K562 (cell line): ENCODE measurements around the gene KLK13.

Experiments used
- KAT7 ChIP-seq: sonication (generic); formaldehyde crosslinking; IDR thresholded peaks from 2 replicates; pipeline ENCODE4 v1.8.0; 2022; ENCODE audit warnings: missing genetic modification reagents, mild to moderate bottlenecking, borderline replicate concordance
- SIN3A ChIP-seq, 2 experiments: fragments of 150-350 bp in 1 of 2; IDR thresholded peaks; 2 replicates each; pipeline ENCODE4 v1.6.1; 2011 to 2016; ENCODE audit warnings: borderline replicate concordance in 2 of 2, low read depth in 2 of 2, low read length in 2 of 2, mild to moderate bottlenecking in 2 of 2, moderate library complexity in 2 of 2; ENCODE audit not compliant: control insufficient read depth in 1 of 2
- TF ChIP-seq, protein P1 (sequence below), 2 experiments: IDR thresholded peaks; 2 replicates each; pipeline ENCODE4 v1.6.1; 2012; ENCODE audit warnings: improper control_type of control experiment in 2 of 2, low read depth in 2 of 2, low read length in 2 of 2, borderline replicate concordance in 1 of 2
- TF ChIP-seq, protein P2 (sequence below), 3 experiments: IDR thresholded peaks in 2 of 3; conservative IDR thresholded peaks in 1 of 3; 2 replicates each; pipeline ENCODE4 v1.5.1; 2011 to 2012; ENCODE audit warnings: low read length in 3 of 3, mild to moderate bottlenecking in 3 of 3, control low read depth in 2 of 3, improper control_type of control experiment in 1 of 3, inconsistent platforms in 1 of 3, low read depth in 1 of 3, mixed read lengths in 1 of 3, moderate library complexity in 1 of 3; ENCODE audit not compliant: insufficient read depth in 2 of 3
- TF ChIP-seq, protein P3 (sequence below): sonication (generic); formaldehyde crosslinking; IDR thresholded peaks from 2 replicates; pipeline ENCODE4 v1.5.0; 2020; ENCODE audit warnings: missing genetic modification reagents

DNA sequence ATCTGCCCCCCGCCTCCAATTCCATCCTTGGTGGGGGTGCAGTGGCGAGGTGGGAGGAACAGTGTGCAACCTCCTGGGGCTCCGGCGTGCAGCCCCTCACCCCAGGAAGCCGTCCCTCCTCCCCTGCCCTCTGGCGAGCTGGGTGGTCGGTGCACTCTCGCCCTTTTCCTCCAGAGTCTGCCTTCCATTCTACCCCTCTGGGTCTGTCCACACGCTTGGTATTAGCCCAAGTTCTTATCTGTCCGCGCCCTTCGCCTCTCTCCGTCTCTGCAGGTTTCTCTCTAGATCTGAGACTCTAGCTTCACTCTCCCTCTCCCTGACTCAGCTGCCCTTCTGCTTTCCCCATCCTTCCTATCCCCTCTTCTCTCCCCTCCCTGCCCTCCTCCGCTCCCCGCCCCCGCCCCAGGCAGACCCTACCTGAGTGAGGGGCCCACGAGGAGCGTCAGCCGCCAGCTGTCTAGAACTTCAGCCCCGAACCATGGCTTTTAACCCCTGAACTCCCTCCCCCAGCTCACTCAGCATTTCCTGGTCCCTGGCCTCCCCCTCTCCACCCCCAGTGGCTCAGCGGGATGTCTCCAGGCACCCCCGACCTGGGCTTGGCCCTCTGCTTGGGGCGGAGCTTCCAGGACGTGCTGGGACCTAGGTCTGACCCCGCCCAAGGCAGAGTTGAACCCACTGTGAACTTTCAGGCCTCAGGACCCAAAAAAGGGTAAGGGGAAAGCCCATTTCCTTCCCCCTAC is 499 bp upstream of the KLK13 start:
- no peak for TF ChIP-seq SIN3A (IDR thresholded peaks at IDR 0.05; ENCODE audit: borderline replicate concordance in 2 of 2, control insufficient read depth in 1 of 2, low read depth in 2 of 2, low read length in 2 of 2)
- TF ChIP-seq, protein P1, sequence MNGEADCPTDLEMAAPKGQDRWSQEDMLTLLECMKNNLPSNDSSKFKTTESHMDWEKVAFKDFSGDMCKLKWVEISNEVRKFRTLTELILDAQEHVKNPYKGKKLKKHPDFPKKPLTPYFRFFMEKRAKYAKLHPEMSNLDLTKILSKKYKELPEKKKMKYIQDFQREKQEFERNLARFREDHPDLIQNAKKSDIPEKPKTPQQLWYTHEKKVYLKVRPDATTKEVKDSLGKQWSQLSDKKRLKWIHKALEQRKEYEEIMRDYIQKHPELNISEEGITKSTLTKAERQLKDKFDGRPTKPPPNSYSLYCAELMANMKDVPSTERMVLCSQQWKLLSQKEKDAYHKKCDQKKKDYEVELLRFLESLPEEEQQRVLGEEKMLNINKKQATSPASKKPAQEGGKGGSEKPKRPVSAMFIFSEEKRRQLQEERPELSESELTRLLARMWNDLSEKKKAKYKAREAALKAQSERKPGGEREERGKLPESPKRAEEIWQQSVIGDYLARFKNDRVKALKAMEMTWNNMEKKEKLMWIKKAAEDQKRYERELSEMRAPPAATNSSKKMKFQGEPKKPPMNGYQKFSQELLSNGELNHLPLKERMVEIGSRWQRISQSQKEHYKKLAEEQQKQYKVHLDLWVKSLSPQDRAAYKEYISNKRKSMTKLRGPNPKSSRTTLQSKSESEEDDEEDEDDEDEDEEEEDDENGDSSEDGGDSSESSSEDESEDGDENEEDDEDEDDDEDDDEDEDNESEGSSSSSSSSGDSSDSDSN (IDR thresholded peaks at IDR 0.05; ENCODE audit: borderline replicate concordance in 1 of 2, low read depth in 2 of 2, low read length in 2 of 2): no peak
- no peak for TF ChIP-seq KAT7 (CRISPR knock-in tag)
- TF ChIP-seq, protein P2, sequence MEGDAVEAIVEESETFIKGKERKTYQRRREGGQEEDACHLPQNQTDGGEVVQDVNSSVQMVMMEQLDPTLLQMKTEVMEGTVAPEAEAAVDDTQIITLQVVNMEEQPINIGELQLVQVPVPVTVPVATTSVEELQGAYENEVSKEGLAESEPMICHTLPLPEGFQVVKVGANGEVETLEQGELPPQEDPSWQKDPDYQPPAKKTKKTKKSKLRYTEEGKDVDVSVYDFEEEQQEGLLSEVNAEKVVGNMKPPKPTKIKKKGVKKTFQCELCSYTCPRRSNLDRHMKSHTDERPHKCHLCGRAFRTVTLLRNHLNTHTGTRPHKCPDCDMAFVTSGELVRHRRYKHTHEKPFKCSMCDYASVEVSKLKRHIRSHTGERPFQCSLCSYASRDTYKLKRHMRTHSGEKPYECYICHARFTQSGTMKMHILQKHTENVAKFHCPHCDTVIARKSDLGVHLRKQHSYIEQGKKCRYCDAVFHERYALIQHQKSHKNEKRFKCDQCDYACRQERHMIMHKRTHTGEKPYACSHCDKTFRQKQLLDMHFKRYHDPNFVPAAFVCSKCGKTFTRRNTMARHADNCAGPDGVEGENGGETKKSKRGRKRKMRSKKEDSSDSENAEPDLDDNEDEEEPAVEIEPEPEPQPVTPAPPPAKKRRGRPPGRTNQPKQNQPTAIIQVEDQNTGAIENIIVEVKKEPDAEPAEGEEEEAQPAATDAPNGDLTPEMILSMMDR (IDR thresholded peaks at IDR 0.05 in 2 of 3, conservative IDR thresholded peaks at IDR 0.05 in 1 of 3; ENCODE audit: insufficient read depth in 2 of 3, low read depth in 1 of 3, low read length in 3 of 3): no peak
- TF ChIP-seq, protein P3, sequence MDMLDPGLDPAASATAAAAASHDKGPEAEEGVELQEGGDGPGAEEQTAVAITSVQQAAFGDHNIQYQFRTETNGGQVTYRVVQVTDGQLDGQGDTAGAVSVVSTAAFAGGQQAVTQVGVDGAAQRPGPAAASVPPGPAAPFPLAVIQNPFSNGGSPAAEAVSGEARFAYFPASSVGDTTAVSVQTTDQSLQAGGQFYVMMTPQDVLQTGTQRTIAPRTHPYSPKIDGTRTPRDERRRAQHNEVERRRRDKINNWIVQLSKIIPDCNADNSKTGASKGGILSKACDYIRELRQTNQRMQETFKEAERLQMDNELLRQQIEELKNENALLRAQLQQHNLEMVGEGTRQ (CRISPR knock-in tag): no peak
